ENCODE measurements around the gene SMOC1. TPM values are rescaled to one million over a fixed set of nuclear protein-coding genes. Genes with fewer than 3 reads are reported as not detected.
A peak's percentile ranks its signal among the peaks of the same experiment; 100 is the strongest.

SMOC1 gene
- total and polyA plus RNA-seq, 12 donors = 0.33 to 19.8 (median 4.5) TPM

GRCh38 chr14:69917287-69917686 lies 38.1 kb downstream of the SMOC1 start:
- Histone ChIP-seq H3K9me3 (replicated peaks in 1 of 3) (no peaks in the 10 kb centered on the region), H3K4me3 (no peak overlapping the region), H3K27ac (no peak overlapping the region), H3K36me3 (replicated peaks in 1 of 2) (no peaks in the 10 kb centered on the region), H3K27me3 (peaks cover 3% of the 10 kb centered on the region), H3K4me1 (replicated peaks in 1 of 2) (no peaks in the 10 kb centered on the region)
- no peak for DNase-seq
- intact Hi-C loops (cut with DNase I) = no loop called here
- TF ChIP-seq POLR2A (IDR thresholded peaks at IDR 0.05) (no peak), CTCF (IDR thresholded peaks at IDR 0.05) (no peak)
- 82 to 87% (median 85%) methylated on average over 9 of the region's 9 CpGs for WGBS, 4 donors

- Histone ChIP-seq H3K36me3 (replicated peaks in 1 of 2) (no peaks in the 10 kb centered on the region), H3K4me3 (no peak overlapping the region), H3K4me1 (replicated peaks in 1 of 2) (no peaks in the 10 kb centered on the region), H3K27me3 (peaks cover 3% of the 10 kb centered on the region), H3K27ac (no peak overlapping the region), H3K9me3 (replicated peaks in 1 of 3) (no peaks in the 10 kb centered on the region)
- intact Hi-C loops (cut with DNase I) = no loop called here
- no peak for DNase-seq
- 60 to 79% (median 67%) methylated on average over 1 of the region's 1 CpG; no CpG with 5 or more reads in 1 of the 4 donors for WGBS, 4 donors
- no peak for TF ChIP-seq CTCF (IDR thresholded peaks at IDR 0.05)
- TF ChIP-seq POLR2A (IDR thresholded peaks at IDR 0.05) = no peak
Measured at GRCh38 chr14:69919815-69920214, 40.6 kb downstream of the SMOC1 start.

- TF ChIP-seq POLR2A (IDR thresholded peaks at IDR 0.05) (no peak), CTCF (IDR thresholded peaks at IDR 0.05) (no peak)
- Histone ChIP-seq H3K9me3 (replicated peaks in 1 of 3) (no peaks in the 10 kb centered on the region), H3K4me3 (no peak overlapping the region), H3K4me1 (replicated peaks in 1 of 2) (no peaks in the 10 kb centered on the region), H3K27me3 (no peaks in the 10 kb centered on the region), H3K27ac (no peak overlapping the region), H3K36me3 (replicated peaks in 1 of 2) (no peaks in the 10 kb centered on the region)
- 78 to 86% (median 81%) methylated on average over 7 to 9 of the region's 9 CpGs for WGBS, 4 donors
- intact Hi-C loops (cut with DNase I) = no loop called here
- peak in 5 of 7 donors; percentile 17 to 59 (median 28) for DNase-seq
Measured at GRCh38 chr14:69921052-69921451, 41.8 kb downstream of the SMOC1 start.

GRCh38 chr14:69922198-69922597 lies 43.0 kb downstream of the SMOC1 start:
- intact Hi-C loops (cut with DNase I) = no loop called here
- H3K27ac ChIP-seq = no peak overlapping the region
- H3K27me3 ChIP-seq = no peaks in the 10 kb centered on the region
- WGBS, 4 donors = 28 to 49% (median 38%) methylated on average over 6 of the region's 6 CpGs
- no peak for TF ChIP-seq POLR2A (IDR thresholded peaks at IDR 0.05)
- TF ChIP-seq CTCF (IDR thresholded peaks at IDR 0.05) = no peak
- H3K36me3 ChIP-seq (replicated peaks in 1 of 2) = no peaks in the 10 kb centered on the region
- H3K4me1 ChIP-seq (replicated peaks in 1 of 2) = no peaks in the 10 kb centered on the region
- no peak overlapping the region for H3K4me3 ChIP-seq
- no peaks in the 10 kb centered on the region for H3K9me3 ChIP-seq (replicated peaks in 1 of 3)
- peak in 6 of 7 donors; percentile 38 to 77 (median 50) for DNase-seq
